HG03558 (cell line): ENCODE measurements around the gene TRIM33.

Experiments
- ATAC-seq: cut with Tn5 transposase; IDR thresholded peaks from one replicate; pipeline ENCODE4 v1.9.1; 2021; ENCODE audit warnings: moderate number of reproducible peaks; ENCODE audit not compliant: unreplicated experiment; ENCODE audit errors: extremely low read depth

The TRIM33 gene

GRCh38 chr1:114511032-114511785, at the start of gene TRIM33:
TRIM33 (minus strand) TSS chr1:114511203; CDS start chr1:114511076, 127 bp downstream.
- ATAC-seq: peak; percentile 66

GRCh38 chr1:114559356-114559755, 48.4 kb upstream of the TRIM33 start:
- ATAC-seq: no peak

DNA sequence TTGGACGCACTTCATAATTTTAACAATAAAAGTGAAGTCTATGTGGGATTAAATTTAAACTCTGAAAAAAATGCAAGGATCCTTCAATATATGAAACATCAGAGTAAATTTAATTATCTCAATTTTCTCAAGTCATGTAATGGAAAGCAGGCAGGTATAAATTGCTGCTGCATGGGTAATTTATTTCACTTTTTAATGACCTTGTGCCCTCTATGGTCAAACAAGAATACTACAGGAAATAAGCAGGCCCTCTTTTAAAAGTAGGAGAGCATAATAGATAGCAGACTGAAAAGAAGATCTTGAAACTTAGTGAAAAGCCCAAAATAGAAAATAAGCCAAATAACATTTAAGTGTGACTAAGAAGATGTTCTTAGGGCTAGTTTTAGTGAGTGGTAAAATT, 47.5 kb upstream of the TRIM33 start:
- ATAC-seq: no peak

GRCh38 chr1:114554577-114554976, 43.6 kb upstream of the TRIM33 start:
- no peak for ATAC-seq

DNA sequence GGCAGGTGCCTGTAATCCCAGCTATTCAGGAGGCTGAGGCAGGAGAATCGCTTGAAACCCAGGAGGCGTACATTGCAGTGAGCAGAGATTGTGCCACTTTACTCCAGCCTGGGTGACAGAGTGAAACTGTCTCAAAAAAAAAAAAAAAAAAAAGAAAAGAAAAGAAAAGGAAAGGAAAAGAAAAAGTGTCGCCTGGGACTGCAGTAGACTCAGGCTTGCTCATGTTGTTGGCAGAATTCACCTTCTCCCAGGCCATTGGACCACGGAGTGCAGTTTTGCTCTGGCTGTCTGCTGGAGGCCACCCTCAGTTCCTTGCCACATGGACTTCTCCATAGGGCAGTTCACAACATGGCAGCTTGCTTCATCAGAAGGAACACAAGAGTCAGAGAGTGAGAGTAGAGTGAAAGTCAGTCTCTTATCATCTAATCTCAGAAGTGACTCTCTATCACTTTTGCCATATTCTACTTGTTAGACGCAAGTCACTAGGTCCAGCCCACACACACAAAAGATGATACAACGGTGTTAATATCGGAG, 41.2 kb upstream of the TRIM33 start:
- ATAC-seq: no peak

GRCh38 chr1:114551400-114551799, 40.4 kb upstream of the TRIM33 start:
- no peak for ATAC-seq

GRCh38 chr1:114550336-114550735, 39.3 kb upstream of the TRIM33 start:
- no peak for ATAC-seq

GRCh38 chr1:114549137-114549536, 38.1 kb upstream of the TRIM33 start:
- ATAC-seq: no peak

DNA sequence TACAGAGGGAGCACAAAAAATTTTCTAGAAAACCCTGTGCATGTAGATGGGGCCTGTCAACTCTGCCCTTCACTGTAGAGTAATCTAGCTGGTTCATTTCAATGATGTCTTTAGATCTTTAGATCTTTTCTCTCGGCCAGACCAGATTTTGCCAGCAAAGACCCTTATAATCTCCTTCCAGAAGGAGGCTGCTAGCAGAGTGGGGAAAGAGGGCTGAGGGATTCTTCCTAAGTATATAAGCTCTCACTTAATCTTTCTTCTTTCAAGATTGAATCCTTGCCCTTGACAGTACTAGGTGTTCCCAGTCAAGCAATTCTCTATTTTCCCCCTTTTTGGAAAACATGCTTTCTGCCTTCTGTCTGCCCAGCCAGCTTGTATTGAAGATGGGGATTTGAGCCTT, 36.1 kb upstream of the TRIM33 start:
- ATAC-seq: no peak

DNA sequence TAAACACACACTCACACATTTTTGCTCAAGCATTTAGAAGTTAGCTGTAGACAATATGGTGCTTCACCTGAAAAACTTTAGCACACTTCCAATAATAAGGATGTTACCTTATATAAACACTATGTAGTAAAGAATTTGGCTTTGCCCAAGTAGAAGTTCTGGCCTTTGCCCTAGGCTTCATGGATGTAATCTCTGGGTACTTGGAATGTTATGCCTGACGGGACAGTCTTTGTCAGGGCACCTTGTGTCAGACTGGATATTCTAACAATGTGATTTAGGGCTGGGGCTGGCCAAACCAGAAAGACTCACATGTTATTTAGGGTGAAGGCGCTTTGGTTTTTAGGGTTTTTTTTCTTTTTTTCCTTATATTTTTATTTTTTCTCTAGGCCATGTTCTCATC, 34.8 kb upstream of the TRIM33 start:
- ATAC-seq: no peak

GRCh38 chr1:114545315-114545714, 34.3 kb upstream of the TRIM33 start:
- ATAC-seq: no peak

DNA sequence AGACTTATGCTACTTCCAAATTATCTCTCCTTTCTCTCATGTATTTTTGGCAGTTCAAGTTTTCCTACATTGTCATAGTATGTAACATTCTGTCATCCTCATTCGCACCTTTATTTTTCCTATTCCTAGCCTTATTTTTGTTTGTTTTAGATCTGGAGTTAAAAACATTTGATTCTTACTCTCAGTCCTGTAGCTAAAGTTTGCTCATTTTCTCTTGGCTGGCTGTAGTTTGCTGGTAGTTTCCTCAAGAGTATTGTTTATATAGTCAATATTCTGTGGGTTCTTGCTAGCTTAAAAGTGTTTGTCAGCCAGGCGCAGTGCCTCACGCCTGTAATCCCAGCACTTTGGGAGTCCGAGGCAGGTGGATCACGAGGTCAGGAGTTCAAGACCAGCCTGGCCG, 29.8 kb upstream of the TRIM33 start:
- ATAC-seq: no peak

GRCh38 chr1:114540272-114540671, 29.3 kb upstream of the TRIM33 start:
- no peak for ATAC-seq

DNA sequence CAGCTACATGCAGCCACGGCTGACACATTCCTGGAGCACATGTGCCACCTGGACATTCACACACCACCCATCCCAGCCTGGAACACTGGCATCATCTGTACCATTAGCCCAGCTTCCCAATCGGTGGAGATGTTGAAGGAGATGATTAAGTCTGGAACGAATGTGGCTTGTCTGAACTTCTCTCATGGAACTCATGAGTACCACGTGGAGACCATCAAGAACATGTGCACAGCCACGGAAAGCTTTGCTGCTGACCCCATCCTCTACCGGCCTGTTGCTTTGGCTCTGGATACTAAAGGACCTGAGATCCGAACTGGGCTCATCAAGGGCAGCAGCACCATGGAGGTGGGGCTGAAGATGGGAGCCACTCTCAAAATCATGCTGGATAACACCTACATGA, 25.0 kb upstream of the TRIM33 start:
- no peak for ATAC-seq

GRCh38 chr1:114535401-114535800, 24.4 kb upstream of the TRIM33 start:
- ATAC-seq: no peak

DNA sequence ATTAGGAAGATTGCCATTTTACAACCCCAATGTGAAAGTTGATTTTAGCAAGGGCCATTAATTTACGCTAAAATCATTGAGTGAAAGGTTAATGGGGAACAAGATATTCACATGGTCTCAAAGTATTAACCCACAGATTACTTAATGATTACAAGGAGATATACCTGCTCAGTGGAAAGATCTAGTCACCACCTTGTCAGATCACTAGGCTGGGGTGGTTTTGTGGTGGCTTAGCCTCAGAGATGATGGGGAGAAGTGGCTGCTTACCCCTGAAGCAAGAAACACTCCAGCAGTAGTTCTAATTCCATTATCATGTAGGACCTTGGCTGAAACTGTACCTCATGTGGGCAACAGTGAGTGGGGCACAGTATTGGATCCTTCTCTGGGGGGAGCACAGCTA, 20.1 kb upstream of the TRIM33 start:
- no peak for ATAC-seq

- ATAC-seq: no peak
Measured at GRCh38 chr1:114530224-114530623, 19.2 kb upstream of the TRIM33 start.

GRCh38 chr1:114524944-114525343, 13.9 kb upstream of the TRIM33 start:
- no peak for ATAC-seq

DNA sequence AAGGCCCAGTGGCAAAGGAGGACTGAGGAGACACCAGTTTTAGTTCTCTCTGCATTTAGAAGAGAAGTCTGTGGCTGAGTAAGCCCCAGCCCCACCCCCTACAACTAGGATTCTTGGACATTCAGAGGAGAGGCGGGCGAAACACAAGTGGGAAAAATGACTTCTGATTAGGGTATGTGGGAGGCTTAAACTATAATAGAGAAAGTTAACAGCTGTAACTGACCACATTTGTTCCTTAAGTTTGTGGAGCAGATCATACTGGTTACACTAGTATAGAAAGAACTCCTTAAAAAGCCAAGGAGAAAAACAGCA, 11.2 kb upstream of the TRIM33 start:
- ATAC-seq: no peak

DNA sequence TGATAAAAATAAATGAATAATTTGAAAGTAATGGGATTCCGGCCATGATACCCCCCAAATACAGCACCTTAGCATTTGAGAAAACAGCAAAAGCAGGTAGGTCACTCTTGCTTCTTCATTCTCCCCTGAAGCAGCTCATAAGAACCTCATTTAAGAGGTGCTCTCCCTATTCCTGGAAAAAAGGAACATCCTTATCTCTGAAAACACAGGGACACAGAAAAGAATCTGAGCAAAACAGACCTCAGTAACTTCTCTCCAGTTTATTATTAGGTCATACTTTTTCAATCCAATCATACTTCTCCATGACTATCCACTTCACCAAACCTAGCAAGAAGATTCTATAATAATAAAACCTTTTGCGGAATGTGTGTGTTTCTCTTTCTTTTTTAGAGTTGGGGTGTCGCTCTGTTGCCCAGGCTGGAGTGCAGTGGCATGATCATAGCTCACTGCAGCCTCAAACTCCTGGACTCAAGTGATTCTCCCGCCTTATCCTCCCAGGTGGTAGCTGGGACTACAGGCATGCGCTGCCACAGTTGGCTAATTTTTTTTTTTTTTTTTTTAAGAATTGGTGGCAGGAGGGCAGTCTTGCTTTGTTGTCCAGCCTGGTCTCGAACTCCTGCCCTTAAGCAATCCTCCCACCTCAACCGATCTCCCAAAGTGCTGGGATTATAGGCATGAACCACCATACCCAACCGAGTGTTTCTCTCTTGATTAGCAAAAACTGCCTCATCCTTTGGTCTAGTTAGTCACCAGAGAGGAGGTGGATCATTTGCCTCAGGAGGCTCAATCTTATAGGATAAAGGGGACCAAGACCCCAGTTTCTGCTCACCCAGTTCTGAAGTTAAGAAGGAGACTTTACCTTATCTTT, 10.6 kb upstream of the TRIM33 start:
- no peak for ATAC-seq

GRCh38 chr1:114517348-114517747, 6.3 kb upstream of the TRIM33 start:
- ATAC-seq: no peak
